Measurements from ENCODE around the gene NCOR2.

Gene NCOR2

DNA sequence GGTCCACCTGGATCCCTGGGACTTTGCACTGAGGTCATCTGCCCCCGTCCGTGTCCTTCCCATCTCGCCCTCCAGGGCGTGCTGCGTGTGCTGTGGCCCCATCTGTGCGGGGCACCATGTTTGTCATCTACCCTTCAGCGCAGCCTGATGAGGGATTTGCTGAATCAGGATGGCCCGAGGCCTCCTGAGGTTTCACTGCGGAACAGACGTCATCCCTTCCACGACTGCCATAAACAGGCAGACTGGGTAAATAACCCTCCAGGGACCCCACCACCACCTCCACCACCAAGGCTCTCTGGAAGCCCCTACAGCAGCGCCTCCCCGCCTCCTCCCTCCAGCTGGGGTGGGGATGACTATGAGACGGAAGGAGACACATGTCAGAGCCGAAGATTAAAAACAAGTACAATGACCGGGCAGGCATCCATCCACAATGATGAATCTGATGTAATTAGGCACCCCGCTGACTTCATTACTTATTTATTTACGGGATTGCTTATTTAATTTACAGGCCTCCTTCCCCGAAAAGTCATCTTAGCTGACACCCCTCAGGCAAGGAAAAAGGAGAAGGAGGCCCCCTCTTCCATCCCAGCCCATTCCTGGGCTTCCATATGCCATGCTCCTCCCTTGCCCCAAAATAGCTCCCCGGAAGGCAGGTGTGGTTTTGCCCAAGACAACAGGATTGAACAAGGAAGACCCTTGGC, 39.4 kb downstream of the NCOR2 start:
- no peak for DNase-seq (ENCODE audit: low read depth)
- TF ChIP-seq MYC (IDR thresholded peaks at IDR 0.05; ENCODE audit: low read depth, low read length), result no peak
- no peak for TF ChIP-seq POLR2A (IDR thresholded peaks at IDR 0.05; ENCODE audit: extremely low read depth, insufficient read length)
- TF ChIP-seq, protein P1, sequence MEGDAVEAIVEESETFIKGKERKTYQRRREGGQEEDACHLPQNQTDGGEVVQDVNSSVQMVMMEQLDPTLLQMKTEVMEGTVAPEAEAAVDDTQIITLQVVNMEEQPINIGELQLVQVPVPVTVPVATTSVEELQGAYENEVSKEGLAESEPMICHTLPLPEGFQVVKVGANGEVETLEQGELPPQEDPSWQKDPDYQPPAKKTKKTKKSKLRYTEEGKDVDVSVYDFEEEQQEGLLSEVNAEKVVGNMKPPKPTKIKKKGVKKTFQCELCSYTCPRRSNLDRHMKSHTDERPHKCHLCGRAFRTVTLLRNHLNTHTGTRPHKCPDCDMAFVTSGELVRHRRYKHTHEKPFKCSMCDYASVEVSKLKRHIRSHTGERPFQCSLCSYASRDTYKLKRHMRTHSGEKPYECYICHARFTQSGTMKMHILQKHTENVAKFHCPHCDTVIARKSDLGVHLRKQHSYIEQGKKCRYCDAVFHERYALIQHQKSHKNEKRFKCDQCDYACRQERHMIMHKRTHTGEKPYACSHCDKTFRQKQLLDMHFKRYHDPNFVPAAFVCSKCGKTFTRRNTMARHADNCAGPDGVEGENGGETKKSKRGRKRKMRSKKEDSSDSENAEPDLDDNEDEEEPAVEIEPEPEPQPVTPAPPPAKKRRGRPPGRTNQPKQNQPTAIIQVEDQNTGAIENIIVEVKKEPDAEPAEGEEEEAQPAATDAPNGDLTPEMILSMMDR (IDR thresholded peaks at IDR 0.05; ENCODE audit: low read depth, low read length), result peak; percentile 6
- TF ChIP-seq, protein P2, sequence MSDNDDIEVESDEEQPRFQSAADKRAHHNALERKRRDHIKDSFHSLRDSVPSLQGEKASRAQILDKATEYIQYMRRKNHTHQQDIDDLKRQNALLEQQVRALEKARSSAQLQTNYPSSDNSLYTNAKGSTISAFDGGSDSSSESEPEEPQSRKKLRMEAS (IDR thresholded peaks at IDR 0.05; ENCODE audit: low read depth, low read length), result no peak
- no peak overlapping the region for H3K4me3 ChIP-seq (ENCODE audit: low read depth, low read length)

DNA sequence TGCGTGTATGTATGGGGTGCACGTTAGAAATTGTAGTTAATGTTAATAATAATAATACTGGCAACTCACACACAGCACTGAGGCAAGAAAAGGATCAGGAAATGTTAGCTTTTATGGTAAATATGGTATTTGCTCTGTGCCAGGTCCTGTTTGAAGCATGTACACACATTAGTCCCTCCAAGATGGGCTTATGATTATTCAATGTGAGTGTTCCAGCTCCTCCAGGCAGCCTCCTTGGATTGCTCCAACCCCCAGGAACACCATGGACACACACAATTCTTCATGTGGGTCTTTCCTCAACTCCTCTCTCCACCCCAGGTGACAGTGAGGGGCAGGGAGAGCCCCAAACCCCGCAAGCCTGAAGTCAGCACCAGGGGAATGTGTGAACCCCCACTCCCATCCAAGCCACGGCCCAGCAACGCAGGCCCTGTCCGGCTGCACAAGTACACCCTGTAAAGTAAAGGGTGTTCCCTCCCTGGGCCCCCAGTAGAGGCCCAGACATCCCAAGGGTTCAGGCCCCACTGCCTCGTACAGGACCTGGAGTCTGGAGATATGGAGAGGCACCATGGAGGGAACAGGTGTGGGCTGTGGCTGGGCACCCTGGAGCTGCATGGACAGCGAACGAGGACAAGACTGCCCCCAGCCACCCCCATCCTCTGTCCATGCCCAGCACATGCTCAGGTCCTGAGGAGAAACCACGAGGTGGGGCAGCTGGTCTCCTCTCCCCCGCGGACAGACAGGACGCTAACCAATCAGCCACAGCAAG, 41.3 kb downstream of the NCOR2 start:
- no peak for DNase-seq (ENCODE audit: low read depth)
- TF ChIP-seq POLR2A (IDR thresholded peaks at IDR 0.05; ENCODE audit: extremely low read depth, insufficient read length) (no peak), MYC (IDR thresholded peaks at IDR 0.05; ENCODE audit: low read depth, low read length) (no peak)
- TF ChIP-seq, protein P2 (IDR thresholded peaks at IDR 0.05; ENCODE audit: low read depth, low read length), result no peak
- TF ChIP-seq, protein P1 (IDR thresholded peaks at IDR 0.05; ENCODE audit: low read depth, low read length), result no peak
- H3K4me3 ChIP-seq (ENCODE audit: low read depth, low read length), result no peak overlapping the region

DNA sequence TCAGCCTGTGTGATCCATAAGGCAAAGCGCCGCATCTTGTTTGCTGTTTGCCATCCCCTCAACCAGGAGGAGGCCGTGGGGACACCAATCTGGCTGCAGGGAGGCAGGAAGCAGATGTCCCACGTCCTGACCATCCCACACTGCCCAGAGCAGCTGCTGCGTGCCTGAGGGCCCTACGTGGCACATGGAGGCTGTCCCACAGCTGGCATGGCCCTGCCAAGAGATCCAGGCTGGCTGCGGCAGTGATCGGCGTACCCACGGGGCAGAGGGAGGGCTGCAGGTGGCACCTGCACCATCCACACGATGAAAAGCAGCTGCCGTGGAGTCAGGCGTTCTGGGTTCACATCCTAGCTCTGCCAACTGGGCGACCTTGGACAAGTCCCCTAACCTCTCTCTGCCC, 42.0 kb downstream of the NCOR2 start:
- DNase-seq (ENCODE audit: low read depth), result no peak
- TF ChIP-seq POLR2A (IDR thresholded peaks at IDR 0.05; ENCODE audit: extremely low read depth, insufficient read length), result no peak
- TF ChIP-seq, protein P2 (IDR thresholded peaks at IDR 0.05; ENCODE audit: low read depth, low read length), result no peak
- TF ChIP-seq, protein P1 (IDR thresholded peaks at IDR 0.05; ENCODE audit: low read depth, low read length), result no peak
- no peak for TF ChIP-seq MYC (IDR thresholded peaks at IDR 0.05; ENCODE audit: low read depth, low read length)
- H3K4me3 ChIP-seq (ENCODE audit: low read depth, low read length), result no peak overlapping the region

DNA sequence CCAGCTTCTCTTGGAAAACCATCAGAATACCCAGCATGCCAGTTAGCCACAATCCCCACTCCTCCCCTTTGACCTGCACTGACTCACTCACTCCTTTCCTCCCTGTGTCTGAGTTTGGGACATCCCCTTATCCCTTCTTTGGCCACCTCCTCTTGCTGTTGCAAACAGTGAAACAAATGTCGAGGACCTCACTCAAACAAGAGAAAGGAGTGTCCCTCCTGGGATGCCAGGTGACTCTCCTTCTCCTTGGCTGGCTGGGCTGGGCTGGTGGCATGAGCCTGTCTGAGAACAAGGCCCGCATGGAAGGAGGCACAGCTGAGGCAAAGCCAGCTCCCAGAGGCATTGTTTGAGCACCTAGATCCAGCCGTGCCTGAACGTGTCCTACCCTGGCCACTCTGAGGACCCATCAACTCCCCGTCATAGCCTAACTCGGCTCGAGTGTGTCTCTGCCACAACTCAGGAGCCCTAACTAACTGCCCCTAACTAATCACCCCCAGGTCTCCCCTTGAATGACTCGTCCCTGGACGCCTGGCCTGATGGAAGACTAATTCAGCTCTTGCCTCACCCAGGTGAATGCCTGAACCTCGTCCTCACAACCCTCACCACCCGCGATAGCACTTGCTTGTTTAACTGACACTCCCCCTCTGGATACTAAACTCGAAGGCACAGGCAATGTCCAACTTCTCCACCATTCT, 43.0 kb downstream of the NCOR2 start:
- TF ChIP-seq POLR2A (IDR thresholded peaks at IDR 0.05; ENCODE audit: extremely low read depth, insufficient read length), result no peak
- TF ChIP-seq, protein P1 (IDR thresholded peaks at IDR 0.05; ENCODE audit: low read depth, low read length), result no peak
- TF ChIP-seq MYC (IDR thresholded peaks at IDR 0.05; ENCODE audit: low read depth, low read length), result no peak
- TF ChIP-seq, protein P2 (IDR thresholded peaks at IDR 0.05; ENCODE audit: low read depth, low read length), result no peak
- H3K4me3 ChIP-seq (ENCODE audit: low read depth, low read length), result no peak overlapping the region
- no peak for DNase-seq (ENCODE audit: low read depth)

DNA sequence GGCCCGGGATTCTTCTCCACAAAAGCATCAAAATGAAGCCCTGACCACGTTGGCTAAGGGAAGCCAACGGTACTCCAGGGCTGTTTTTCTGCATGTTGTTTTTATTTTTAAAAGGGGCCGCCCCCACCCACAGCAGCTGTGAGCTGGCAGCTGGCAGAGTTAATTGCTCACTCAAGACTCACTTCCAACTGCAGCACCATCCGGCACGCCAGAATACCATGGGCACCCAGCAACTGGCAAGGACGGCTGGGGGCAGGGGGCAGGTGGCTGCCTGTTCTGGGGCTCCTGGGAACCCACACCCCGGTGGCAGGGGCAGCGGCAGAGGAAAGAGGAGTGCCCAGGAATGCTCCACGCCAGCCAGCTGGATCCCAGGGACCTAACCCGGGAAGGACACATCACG, 44.3 kb downstream of the NCOR2 start:
- no peak for DNase-seq (ENCODE audit: low read depth)
- H3K4me3 ChIP-seq (ENCODE audit: low read depth, low read length), result no peak overlapping the region
- no peak for TF ChIP-seq MYC (IDR thresholded peaks at IDR 0.05; ENCODE audit: low read depth, low read length)
- TF ChIP-seq, protein P1 (IDR thresholded peaks at IDR 0.05; ENCODE audit: low read depth, low read length), result no peak

Data from NB4 (cell line).